HG03460 (cell line): ENCODE measurements around the gene PSMD3.

Source experiments
- ATAC-seq: cut with Tn5 transposase; IDR thresholded peaks from one replicate; pipeline ENCODE4 v1.9.1; 2021; ENCODE audit not compliant: unreplicated experiment

The PSMD3 gene

GRCh38 chr17:40019140-40019991 lies 38.8 kb downstream of the PSMD3 start:
- ATAC-seq: no peak

- ATAC-seq: no peak
These were observed 39.5 kb downstream of the PSMD3 start for GRCh38 chr17:40020146-40020545.

GRCh38 chr17:40021451-40021971 lies 40.9 kb downstream of the PSMD3 start:
- no peak for ATAC-seq

GRCh38 chr17:40022497-40022896 lies 41.9 kb downstream of the PSMD3 start:
- no peak for ATAC-seq

GRCh38 chr17:40022961-40023541 lies 42.4 kb downstream of the PSMD3 start:
- no peak for ATAC-seq

- ATAC-seq: no peak
These were observed 43.1 kb downstream of the PSMD3 start for GRCh38 chr17:40023590-40024292.

- no peak for ATAC-seq
These were observed 44.3 kb downstream of the PSMD3 start for GRCh38 chr17:40024901-40025300.

GRCh38 chr17:40025559-40025958 lies 45.0 kb downstream of the PSMD3 start:
- no peak for ATAC-seq

- ATAC-seq: no peak
These were observed 45.6 kb downstream of the PSMD3 start for GRCh38 chr17:40025991-40026815.

GRCh38 chr17:40026816-40027613 lies 46.4 kb downstream of the PSMD3 start:
- no peak for ATAC-seq

GRCh38 chr17:40027614-40028012 lies 47.0 kb downstream of the PSMD3 start:
- no peak for ATAC-seq

- no peak for ATAC-seq
These were observed 48.0 kb downstream of the PSMD3 start for GRCh38 chr17:40028595-40028994.

GRCh38 chr17:40031706-40032105 lies 51.1 kb downstream of the PSMD3 start:
- ATAC-seq: no peak

- ATAC-seq: no peak
These were observed 52.0 kb downstream of the PSMD3 start for GRCh38 chr17:40032322-40033320.

- no peak for ATAC-seq
These were observed 52.7 kb downstream of the PSMD3 start for GRCh38 chr17:40033339-40033738.

GRCh38 chr17:40034426-40035161 lies 54.0 kb downstream of the PSMD3 start:
- no peak for ATAC-seq

- ATAC-seq: no peak
These were observed 54.6 kb downstream of the PSMD3 start for GRCh38 chr17:40035162-40035559.

GRCh38 chr17:40038882-40039513 lies 58.4 kb downstream of the PSMD3 start:
- ATAC-seq: no peak
